Measurements from ENCODE around the gene LINGO3. TPM values are rescaled to one million over a fixed set of nuclear protein-coding genes. Genes with fewer than 3 reads are reported as not detected.
"Not testable (repeated sequence)": the region's sequence is repeated elsewhere in the genome, so short reads cannot be mapped to it uniquely, and the experiment has no call there.

The LINGO3 gene
- polyA plus RNA-seq, 4 donors: 0.06 TPM; not detected in 3

DNA sequence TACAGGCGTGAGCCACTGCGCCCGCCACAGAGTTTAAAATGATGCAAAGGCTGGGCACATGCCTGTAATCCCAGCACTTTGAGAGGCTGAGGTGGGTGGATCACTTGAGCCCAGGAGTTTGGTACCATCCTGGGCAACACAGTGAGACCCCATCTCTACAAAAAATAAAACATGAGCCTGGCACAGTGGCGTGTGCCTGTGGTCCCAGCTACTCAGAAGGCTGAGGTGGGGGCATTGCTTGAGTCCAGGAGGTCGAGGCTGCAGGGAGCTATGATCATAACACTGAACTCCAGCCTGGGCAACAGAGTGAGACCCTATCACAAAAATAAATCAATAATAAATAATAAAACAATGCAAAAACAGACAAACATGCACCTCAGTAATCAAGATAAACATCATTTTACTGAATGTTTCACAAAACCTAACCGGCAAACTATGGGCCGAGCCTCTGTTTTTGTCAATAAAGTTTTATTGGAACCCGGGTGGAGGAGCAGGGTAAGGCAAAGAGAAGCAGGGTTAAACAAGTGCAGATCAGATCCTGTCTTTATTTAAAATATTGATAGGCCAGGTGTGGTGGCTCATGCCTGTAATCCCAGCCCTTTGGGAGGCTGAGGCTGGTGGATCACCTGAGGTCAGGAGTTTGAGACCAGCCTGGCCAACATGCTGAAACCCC lies 24.0 kb downstream of the LINGO3 start:
- no peak for DNase-seq (ENCODE audit: low read depth in 4 of 4, low spot score in 3 of 4)

DNA sequence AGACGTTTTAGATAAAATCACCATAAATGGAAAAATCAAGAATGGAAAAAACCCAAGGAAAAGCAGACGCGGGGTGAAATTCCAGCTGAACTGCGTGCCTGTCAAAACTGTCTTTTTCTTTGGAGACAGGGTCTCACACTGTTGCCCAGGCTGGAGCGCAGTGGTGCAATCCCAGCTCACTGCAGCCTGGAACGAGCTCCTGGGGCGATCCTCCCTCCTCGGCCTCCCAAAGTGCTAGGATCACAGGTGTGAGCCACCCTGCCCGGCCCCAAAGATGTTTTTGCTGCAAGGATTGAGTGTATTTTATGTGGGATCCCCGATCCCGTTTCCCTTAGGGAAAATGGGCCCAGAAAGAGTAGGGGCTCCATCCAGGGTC lies 25.1 kb downstream of the LINGO3 start:
- no peak for DNase-seq (ENCODE audit: low read depth in 4 of 4, low spot score in 3 of 4)

DNA sequence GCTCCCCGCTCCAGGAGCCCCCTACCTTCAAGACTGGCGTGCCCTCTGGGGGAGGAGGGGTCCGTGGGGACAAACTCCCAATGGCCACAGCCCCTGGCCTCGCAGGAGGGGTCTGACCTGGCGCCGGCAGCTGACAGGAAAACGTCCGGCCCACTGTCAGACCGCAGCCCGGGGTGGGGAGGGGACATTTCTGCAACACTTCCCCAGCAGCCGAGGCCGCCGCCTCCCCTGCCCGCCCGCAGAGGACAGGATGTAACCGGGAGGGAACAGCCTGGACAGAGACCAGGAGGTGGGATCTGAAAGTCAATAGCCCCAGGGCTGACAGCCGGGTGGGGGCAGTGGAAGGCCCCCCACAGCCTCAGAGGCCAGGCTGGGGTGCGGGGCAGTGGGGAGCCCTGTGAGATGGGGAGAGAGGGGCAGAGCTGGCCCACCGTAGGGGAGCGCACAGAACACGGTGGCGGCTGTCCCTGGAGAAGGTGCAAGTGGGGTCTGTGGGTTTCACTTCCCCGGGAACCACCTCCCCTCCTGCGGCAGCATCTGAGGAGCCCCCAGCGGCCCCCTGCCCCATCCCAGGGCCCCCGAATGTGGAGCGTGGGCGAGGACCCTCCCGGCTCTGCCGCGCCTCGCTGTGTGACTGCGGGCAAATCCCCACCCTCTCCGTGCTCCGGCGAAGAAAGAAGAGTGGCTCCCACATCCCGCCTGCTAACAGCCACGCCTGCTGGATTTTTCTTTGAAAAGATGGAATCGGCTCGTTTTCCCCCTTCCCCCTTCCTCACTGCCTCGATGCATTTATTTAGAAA lies 25.7 kb downstream of the LINGO3 start, which contains the start of gene PEAK3:
Gene PEAK3 (minus strand): TSS at position 114 of the 800 bp plus-strand sequence. CDS start 1,244 bp downstream, outside the sequence.
- no peak for DNase-seq (ENCODE audit: low read depth in 4 of 4, low spot score in 3 of 4)

DNA sequence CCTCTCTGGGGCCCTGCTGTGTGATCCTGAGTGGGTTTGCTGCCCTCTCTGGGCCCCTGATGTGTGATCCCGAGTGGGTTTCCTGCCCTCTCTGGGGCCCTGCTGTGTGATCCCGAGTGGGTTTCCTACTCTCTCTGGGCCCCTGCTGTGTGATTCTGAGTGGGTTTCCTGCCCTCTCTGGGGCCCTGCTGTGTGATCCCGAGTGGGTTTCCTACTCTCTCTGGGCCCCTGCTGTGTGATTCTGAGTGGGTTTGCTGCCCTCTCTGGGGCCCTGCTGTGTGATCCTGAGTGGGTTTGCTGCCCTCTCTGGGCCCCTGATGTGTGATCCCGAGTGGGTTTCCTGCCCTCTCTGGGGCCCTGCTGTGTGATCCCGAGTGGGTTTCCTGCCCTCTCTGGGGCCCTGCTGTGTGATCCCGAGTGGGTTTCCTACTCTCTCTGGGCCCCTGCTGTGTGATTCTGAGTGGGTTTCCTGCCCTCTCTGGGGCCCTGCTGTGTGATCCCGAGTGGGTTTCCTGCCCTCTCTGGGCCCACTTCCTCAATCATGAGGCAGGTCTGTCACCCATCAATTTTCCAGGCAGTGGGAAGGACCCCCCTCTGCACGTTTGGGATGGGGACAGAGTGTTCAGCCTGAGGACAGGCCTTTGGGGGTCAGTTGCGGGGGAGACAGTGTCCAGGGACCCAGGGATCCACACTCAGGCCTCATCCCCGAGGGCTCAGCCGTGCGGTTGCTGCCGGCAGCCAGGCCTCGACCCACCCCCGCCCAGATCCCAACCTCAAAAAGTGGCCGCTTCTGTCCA lies 26.5 kb downstream of the LINGO3 start:
- not testable (repeated sequence) for DNase-seq (ENCODE audit: low read depth in 4 of 4, low spot score in 3 of 4)

DNA sequence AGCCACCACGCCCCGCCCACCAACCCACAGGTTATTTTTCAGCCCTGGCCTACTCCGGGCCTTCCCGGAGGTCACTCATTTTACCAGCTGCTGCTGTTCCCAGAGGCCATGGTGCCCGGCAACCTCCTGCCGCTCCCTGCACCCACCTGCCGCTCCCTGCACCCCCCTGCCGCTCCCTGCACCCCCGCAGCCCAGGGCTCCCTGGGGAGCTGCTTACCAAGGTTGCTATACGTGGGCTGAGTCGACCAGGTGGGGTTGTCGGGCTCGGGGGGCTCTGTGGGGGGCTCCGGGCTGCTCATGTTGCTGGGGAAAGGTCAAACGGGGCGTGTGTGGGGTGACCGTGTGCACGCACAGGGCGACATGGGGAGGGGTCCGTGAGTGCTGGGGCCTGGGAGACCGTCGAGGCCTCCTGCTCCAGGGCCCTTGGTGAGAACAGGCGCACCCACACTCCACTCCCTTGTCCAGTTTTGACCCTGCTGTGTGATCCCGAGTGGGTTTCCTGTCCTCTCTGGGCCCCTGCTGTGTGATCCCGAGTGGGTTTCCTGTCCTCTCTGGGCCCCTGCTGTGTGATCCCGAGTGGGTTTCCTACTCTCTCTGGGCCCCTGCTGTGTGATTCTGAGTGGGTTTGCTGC lies 27.2 kb downstream of the LINGO3 start:
- DNase-seq (ENCODE audit: low read depth in 4 of 4, low spot score in 3 of 4): no peak

DNA sequence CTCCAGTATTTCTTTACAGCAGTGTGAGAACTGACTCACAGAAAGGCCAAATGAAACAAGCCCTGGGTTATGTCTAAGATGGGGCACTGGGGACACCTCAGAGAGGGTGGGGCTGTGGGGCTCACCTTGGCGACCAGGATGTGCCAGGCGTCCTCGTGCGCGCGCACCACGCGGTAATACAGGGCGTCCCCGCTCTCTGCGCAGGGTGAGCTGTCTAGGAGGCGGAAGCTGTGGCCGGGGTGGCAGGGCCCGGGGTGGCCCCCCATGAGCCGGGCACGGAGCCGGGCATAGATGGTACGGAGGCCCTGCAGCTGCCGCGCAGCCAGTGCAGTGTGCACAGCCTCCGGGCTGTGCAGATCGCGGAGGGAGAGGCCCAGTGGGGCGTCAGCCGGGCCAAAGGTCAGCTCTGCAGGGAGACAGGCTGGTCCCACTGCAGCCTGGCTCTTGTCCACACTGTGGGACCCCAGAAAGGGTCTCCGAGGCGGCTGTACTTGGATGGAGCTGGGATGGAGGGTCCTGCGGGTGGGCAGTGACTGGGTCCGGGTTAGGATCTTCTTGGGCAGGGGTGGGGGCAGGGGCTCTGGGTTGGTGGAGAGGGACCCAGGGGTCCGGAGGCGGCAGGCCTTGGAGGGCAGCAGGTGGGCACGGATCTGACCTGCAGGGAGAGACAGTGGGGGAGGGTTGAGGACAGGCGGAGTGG lies 29.3 kb downstream of the LINGO3 start:
- DNase-seq (ENCODE audit: low read depth in 4 of 4, low spot score in 3 of 4): no peak

DNA sequence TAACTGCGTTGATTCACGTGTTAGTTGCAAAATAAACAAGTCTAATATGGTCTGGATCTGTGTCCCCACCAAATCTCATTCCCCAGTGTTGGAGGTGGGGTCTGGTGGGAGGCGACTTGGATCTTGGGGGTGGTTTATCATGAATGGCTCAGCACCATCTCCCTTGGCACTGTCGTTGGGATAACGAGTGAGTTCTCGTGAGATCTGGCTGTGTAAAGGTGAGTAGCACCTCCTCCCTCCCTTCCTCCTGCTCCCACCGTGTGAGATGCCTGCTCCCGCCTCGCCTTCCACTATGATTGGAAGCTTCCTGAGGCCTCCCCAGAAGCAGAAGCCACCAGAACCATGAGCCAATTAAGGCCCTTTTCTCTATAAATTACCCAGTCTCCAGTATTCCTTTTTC lies 30.8 kb downstream of the LINGO3 start:
- no peak for DNase-seq (ENCODE audit: low read depth in 4 of 4, low spot score in 3 of 4)

DNA sequence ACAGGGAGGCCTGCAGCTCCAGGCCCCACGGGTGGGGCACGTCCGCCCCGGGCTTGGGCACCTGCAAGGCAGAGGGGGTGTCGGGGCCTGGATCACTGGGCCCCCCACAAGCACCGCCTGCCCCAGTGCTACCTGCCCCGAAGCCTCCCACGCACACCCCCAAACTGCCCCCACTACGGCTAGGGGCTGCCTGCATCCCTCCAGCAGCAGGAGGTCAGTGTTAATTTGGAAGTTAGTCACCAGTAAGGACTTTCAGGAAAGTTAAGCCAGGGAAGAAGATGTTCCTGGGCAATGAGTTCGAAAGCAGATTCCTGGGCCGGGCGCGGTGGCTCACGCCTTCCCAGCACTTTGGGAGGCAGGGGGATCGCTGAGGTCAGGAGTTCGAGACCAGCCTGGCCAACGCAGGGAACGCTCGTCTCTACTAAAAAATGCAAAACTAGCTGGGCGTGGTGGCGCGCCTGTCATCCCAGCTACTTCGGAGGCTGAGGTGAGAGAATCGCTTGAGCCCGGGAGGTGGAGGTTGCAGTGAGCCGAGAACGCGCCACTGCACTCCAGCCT lies 31.4 kb downstream of the LINGO3 start:
- DNase-seq (ENCODE audit: low read depth in 4 of 4, low spot score in 3 of 4): no peak

DNA sequence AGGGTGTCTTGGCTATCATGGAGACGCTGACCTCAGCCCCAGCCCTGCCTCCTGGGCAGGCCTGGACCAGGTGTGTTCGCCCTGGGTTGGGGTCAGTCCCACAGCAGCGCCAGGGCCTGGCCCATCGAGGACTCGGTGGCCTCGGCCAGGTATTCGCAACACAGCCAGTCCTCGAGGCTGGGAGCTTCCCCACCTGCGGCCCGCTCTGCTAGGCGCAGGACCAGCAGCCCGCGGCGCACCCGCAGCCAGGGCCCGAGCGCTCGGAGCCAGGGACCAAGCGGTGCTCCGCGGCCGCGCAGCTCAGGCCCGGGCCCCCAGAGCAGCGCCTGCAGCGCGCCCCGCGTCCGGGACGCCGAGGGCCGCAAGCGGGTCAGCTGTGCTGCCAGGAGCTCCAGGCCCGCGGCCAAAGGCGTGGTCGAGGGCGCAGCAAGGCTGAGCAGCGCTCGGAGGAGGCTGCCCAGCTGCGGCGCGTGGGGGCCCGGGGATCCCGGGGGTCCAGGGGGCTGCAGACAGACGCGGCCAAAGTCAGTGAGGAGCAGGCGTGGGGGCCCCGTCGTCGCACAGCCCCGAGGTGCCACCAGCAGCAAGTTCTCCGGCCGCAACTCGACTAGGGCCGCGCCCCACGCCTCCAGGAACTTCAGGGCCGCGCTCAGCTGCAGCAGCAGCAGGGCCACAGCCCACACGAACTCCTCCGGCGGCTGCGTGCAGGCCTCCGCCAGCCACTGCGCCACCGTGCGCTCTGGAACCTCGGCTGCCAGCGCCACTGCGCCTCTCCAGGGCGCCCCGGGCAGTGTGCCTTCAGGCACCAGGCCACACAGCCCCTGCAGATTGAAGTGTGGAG lies 32.1 kb downstream of the LINGO3 start:
- no peak for DNase-seq (ENCODE audit: low read depth in 4 of 4, low spot score in 3 of 4)

DNA sequence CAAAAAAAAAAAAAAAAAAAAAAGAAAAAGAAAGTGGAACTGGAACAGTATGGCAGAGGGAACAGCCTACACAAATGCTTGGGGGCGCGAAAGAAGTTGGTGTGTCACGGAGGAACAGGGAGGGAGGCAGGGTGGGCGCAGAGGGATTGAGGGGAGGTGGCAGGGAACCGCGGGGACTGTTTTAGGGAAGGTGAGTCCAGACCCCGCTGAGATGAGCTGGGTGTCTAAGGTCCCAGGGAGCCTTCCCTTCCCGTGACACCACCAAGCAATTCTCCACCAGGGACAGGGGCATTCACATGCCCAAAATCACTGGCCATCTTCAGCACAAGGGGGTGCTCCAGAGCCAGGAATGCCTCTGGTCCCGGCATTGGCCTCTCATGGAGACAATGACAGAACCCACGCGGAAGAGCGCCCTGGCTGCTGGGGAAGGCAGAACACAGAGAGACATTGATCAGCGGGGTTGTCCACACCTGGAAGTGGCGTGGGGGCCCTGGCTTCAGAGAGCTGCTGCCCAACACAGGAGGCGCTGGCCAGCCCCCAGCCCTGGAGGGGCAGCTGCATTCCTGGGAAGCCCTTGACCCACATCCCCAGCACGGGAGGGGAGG lies 32.9 kb downstream of the LINGO3 start:
- peak in 1 of 4 donors; percentile 41 for DNase-seq (ENCODE audit: low read depth in 4 of 4, low spot score in 3 of 4)

DNA sequence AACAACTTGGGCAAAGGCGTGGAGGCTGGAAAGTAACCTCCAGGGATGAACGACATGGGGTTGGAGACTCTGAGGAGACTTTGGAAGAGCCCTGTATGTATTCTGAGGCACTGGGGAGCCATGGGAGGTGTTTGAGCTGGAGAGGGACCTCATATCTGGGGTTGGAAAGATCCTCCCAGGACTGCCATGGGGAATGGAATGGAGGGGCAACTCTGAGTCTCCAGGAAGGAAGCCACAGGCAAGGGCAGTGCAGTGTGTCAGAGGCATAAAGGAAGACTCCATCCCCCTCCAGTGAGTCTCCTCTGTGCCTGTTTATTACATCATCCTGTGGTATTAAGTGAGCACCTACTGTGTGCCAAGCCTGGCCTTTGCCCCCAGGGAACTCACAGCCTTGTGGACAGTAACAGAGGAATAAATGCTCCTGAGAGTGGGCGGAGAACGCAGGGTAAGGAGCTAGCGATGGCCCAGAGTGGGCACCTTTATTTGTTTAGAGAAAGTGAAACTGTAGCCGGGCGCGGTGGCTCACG lies 33.7 kb downstream of the LINGO3 start:
- no peak for DNase-seq (ENCODE audit: low read depth in 4 of 4, low spot score in 3 of 4)

DNA sequence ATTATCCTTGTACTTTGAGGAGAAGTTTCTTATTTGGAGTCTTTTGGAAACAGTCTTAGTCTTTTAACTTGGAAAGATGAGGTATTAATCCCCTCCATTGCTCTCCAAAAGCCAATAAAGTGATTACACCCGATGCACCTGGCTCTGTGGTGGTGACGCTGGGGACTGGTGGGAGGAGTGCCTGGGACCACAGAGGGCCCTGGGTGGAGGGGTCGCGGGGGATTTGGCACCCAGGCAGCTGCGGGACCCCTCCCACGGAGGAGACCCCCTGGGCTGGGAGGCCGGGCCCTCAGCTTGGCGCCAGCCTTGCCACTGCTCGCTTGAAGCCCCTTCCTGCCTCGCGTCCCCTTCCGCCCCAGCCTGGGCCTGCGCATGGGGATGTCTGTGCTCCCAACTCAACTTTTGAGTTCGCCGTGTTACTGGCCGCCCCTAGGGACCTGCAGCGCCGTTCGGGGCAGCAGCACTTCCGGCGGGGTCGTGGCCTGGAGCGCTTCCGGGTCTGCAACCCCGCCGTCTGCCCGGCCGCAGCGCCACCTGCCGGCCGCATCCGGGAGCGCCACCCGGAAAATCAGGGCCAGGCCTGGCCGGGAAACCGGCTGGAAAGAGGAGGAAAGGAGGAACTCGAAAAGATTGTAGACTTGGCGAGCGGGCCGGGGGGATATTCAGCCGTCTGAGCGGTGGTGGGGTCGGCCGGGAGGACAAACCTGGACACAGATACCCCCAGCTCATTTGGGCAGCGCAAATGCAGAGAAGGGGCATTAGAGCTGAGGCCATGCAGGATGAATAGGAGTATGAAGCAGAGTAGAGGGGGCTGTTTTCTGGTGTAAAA lies 34.4 kb downstream of the LINGO3 start:
- peak in 1 of 4 donors; percentile 38 for DNase-seq (ENCODE audit: low read depth in 4 of 4, low spot score in 3 of 4)

DNA sequence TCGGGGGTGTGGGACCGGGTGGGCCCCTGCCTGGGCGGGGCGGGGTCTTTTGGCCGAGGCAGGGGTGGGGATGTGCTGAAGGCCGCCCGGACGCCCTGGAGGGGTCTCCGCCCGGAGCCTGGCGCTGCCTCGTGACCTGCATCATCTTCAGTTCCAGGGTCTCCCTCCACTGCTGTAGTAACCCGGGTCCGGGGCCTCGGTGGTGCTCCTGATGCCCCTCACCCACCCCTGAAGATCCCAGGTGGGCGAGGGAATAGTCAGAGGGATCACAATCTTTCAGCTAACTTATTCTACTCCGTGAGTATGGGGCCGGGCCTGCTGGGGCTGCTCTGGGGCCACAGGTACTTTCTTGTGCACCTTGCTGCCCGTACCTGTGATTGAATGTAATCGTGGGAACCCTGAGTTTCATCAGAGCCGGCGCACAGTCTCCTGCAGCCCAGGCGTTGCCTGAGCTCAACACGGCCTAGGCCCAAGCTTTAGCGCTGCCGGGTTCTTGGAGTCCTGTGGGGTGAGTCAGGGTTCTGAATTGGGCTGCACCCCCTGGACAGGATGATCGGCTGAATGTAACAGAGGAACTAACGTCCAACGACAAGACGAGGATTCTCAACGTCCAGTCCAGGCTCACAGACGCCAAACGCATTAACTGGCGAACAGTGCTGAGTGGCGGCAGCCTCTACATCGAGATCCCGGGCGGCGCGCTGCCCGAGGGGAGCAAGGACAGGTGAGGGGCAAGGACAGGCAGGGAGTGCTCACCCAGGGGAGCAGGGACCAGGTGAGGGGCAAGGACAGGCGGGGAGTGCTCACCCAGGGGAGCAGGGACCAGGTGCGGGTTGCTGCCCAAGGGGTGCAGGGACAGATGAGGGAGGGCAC lies 36.5 kb downstream of the LINGO3 start:
- no peak for DNase-seq (ENCODE audit: low read depth in 4 of 4, low spot score in 3 of 4)

DNA sequence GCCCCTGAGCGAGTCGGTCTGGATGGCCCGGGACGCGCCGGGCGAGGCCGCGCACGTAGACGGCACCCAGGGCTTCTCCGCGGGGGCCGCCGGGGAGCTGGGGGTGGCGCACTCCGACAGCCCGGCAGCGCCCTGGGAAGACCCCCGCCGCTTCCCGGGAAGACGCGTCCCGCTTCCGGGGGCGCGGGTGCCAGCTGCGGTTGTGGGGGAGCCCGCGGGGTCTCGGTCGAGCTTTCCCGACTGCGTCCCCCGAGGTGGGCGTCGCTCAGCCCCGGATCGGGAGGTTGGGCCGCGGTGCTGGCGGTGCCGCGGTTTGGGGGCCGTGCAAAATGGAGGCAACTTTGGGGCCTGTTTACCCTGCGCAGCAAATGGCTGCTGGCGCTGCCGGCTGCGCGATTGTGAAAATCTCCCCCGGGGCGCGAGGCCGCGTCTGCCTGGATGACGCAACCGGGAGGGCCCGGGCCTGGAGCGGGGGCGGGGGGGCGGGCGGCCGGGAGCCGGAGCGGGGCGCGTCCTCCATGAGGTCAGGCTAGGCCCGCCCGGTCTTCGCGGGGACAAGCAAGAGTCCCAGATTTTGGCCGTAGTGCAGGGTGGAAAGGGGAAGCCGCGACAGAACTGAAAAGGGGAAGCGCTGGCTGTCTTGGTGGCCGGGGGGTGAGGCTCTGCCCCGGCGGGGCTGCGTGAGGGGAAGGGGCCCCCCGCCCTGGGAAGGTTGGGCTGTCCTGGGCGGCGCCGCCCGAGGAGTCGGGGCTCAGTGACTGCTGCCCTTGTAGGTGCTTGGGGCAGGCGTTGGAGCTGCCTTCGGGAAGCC lies 37.3 kb downstream of the LINGO3 start:
- peak in 1 of 4 donors; percentile 50 for DNase-seq (ENCODE audit: low read depth in 4 of 4, low spot score in 3 of 4)

DNA sequence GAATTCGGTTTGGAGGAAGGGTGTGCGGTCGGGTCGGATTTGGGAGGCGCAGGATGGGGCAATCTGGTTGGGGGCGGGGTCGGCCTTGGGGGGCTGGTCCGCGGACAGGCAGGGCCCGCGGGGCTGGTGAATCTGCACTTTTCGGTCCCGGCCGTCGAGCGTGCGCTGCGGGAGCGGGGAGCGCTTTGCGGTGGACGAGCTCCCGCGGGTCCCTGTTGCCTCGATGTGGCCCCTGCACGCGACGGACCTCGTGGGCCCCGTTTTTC lies 37.9 kb downstream of the LINGO3 start:
- no peak for DNase-seq (ENCODE audit: low read depth in 4 of 4, low spot score in 3 of 4)
